Activated CD4-positive, alpha-beta T cell treated with anti-CD3 and anti-CD28 coated beads, Interleukin-2, amount 50 U/mL, for 48 hours (primary cell): ENCODE measurements around the gene B4GALT2.
A peak's percentile ranks its signal among the peaks of the same experiment; 100 is the strongest.

ENCODE experiments used
- DNase-seq, 2 experiments: peaks; one replicate each; pipeline ENCODE4 v3.0.0-alpha.2; 2020

The B4GALT2 gene

DNA sequence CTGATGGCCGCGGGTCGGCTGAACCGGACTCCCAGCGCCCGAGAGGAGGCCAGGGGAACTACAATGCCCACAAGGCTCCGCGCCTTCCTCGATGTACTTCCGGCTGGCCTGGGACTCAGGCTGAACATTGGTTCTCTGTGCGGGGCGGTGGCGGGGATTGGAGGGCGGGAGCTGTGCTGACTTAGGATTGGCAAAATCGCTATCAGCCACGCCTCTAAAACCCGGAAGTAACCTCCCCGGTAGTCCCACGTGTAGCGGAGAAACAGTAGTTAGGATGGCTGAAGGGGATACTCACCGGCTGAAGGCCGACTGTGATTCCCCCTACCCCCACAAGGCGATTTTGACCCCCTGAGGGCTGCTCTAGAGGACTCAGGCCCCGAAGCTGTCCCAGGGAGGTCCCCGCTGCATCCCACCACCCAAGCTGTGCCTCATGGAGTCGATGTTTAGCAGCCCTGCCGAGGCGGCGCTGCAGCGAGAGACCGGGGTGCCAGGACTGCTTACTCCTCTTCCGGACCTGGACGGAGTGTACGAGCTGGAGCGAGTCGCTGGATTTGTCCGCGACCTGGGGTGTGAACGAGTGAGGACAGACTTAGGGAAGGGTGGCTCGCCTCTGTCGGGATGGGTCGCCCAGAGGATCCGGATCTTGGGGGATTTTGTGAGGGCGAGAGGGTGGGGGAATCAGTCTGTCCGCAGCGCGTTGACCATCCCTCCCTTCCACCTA lies 9.1 kb upstream of the B4GALT2 start, which contains the start of gene DPH2:
Gene DPH2, plus strand, starts transcription at position 265 of the 721 bp plus-strand sequence. Its CDS starts 166 bp downstream, at position 431.
- DNase-seq: peak; percentile 97 to 98

DNA sequence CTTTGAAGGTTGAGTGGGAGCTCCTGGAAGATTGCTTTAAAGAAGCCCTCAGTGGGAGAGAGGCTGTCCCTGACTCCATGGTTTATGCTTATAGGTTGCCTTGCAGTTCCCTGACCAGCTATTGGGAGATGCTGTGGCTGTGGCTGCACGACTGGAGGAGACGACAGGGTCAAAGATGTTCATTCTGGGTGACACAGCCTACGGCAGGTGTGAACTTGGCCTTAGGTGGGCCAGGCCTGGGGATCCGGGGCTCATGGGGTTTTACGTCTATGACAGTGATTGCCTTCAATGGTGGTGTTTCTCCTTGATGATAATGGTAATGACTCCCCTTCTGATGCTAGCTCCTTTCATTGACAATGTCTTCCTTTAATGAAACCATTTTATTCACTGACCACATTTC lies 8.5 kb upstream of the B4GALT2 start:
- no peak for DNase-seq

DNA sequence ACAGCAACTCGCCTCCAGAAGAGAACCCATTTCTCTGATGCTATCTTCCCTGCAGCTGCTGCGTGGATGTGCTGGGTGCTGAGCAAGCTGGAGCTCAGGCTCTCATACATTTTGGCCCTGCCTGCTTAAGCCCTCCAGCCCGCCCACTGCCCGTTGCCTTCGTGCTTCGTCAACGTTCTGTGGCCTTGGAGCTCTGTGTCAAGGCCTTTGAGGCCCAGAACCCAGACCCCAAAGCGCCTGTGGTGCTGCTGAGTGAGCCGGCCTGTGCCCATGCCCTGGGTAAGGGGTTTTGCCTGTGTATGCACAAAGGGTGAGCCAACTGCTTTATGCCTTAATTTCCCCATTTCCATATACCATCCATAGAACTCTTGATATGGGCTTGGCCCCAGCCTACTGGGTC lies 8.1 kb upstream of the B4GALT2 start:
- DNase-seq: no peak

DNA sequence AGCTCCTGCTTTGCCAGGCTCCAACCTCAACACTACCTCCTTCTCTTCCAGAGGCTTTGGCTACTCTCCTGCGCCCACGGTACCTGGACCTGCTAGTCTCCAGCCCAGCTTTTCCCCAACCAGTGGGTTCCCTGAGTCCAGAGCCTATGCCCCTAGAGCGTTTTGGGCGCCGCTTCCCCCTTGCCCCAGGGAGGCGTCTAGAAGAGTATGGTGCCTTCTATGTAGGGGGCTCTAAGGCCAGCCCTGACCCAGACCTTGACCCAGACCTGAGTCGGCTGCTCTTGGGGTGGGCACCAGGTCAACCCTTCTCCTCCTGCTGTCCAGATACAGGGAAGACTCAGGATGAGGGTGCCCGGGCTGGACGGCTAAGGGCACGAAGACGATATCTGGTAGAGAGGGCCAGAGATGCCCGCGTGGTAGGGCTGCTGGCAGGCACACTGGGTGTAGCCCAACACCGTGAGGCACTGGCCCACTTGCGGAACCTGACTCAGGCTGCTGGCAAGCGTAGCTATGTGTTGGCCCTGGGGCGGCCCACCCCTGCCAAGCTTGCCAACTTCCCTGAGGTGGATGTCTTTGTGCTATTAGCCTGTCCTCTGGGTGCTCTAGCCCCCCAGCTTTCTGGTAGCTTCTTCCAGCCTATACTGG lies 7.6 kb upstream of the B4GALT2 start:
- DNase-seq: no peak

DNA sequence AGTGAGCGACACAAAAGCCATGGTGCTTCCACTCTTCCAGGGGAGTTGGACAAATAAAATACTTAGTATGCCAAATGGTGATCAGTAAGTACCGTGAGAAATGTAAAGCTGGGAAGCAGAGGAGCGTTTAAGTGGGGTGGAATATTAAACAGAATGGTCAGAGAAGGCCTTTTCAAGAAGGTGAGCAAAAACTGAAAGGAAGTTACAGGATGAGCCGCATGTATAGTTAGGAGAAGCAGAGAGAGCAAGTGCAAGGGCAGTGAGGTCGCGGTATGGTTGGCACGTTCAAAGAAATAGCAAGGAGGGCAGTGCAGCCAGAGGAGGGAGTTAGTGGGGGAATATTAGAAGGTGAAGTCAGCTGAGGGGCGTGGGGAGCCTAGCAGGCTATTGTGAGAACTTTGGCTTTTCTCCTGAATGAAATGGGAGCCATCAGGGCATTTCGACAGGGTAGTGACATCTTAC lies 5.0 kb upstream of the B4GALT2 start:
- DNase-seq: no peak

DNA sequence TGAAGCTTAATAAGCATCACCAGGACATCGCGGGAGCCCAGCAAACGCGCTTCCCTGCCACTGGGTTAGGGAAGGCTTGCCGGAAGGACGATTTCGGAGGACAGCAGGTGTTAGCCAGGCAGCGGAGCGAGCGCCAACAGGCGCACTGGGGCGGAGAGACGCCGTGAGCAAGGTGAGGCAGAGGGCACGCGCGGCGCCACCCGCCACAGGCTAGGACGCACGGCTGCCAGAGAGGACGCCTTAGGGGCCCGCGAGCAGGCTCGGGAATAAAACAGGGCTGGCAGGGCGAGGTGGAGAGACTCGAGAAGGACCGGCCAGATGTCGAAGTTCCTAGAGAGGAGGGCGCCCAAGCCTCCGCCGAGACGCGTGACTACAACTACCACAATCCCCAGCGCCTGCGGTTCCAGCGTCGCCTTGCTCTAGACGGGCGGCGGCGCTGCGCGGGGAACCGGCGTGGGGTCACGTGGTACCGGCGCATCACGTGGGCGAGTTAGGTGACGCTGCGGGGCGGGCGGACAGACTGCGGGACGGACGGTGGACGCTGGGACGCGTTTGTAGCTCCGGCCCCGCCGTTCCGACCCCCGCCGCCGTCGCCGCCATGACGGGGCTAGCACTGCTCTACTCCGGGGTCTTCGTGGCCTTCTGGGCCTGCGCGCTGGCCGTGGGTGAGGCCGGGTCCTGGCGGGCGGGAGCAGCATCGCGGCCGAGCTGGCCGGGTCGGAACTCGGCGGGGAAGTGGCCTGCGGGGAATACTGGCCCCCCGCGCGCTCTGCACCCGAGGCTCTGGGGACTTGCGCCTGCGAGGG lies 4.4 kb upstream of the B4GALT2 start, which contains the start of gene ATP6V0B:
Gene ATP6V0B, plus strand, starts transcription at position 518 of the 806 bp plus-strand sequence. Its CDS starts 81 bp downstream, at position 599.
- DNase-seq: peak; percentile 97 to 98

DNA sequence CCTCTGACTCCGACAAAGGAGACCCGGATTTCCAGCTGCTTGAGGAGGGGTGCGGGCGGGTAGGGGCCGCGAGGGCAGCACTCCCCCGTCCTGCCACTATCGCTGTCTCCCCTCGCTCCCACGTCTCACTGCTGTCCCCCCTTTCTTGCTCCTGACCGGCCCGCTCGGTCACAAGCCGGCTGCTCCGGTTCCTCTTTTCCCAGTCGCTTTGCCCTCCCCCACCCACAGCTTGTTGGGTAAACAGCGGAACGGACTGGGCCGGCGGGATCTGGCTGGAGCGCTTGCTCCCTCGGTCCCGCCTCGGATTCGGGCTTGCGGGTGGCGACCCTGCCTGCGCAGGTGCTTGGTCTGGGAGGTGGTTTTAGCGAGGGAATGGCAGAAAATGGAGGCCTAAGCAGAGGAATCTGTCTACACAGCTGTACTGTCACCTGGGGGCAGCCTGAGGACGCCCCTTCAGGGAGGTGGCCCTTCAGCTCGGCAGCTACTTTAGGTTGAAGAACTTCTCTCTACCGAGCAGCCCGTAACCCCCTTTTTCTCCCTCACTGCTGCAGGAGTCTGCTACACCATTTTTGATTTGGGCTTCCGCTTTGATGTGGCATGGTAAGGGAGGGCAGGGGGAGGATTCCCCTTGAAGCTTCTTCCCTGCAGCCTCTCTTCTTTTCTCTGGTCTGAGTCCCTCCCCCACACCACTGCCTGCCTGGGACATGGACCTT lies 3.6 kb upstream of the B4GALT2 start:
- DNase-seq: peak; percentile 20 to 25

DNA sequence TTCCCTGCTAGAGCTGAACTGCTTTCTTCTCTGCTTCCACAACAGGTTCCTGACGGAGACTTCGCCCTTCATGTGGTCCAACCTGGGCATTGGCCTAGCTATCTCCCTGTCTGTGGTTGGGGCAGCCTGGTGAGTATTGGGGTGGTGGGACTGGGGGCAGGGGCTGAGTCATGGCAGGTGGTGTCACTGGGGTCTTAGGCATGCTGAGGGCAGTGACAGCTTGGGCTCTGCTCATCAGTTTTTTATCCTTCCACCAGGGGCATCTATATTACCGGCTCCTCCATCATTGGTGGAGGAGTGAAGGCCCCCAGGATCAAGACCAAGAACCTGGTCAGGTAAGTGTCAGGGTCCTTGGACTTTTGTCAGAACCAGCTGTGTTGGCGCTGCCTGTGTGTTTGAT lies 3.0 kb upstream of the B4GALT2 start:
- no peak for DNase-seq

DNA sequence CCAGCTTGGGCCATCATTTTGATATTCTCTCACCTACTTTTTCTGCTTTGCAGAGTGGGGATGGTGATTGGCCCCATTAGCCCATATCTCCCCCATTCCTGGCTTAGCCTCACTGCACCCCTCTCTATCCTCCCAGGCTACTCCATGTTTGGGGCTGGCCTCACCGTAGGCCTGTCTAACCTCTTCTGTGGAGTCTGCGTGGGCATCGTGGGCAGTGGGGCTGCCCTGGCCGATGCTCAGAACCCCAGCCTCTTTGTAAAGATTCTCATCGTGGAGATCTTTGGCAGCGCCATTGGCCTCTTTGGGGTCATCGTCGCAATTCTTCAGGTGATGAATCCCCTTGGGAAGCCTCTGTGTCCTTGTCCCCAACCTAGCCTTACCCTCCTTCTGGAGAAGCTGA lies 2.1 kb upstream of the B4GALT2 start:
- DNase-seq: no peak

DNA sequence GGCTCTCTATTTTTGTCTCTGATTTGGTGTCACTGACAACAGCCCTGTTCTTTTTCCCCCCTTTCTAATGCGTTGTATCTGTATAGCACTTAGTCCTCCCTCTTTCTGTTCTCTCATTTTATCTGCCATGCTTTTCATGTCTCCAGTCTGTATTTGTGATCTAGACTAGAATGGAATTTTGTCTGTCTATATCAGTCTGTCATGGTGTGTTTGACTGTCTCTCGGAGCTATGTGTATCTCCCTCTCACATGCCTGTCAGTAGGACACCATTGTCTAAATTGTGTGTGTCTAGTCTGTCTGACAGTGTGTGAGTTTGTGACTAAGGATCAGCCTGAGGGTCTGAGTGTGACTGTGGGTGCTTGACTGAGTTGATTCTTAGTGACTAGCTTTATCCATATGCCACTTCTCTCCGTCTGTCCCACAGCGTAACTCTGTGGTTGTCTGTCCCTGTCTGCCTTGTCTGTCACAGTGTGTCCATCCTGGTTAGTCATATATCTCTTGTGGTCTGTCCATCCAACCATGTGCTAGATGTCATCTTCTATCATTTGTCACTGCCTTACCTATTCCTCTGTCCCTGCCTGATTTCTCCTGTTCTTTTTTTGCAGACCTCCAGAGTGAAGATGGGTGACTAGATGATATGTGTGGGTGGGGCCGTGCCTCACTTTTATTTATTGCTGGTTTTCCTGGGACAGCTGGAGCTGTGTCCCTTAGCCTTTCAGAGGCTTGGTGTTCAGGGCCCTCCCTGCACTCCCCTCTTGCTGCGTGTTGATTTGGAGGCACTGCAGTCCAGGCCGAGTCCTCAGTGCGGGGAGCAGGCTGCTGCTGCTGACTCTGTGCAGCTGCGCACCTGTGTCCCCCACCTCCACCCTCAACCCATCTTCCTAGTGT lies 1.4 kb upstream of the B4GALT2 start:
- DNase-seq: no peak

DNA sequence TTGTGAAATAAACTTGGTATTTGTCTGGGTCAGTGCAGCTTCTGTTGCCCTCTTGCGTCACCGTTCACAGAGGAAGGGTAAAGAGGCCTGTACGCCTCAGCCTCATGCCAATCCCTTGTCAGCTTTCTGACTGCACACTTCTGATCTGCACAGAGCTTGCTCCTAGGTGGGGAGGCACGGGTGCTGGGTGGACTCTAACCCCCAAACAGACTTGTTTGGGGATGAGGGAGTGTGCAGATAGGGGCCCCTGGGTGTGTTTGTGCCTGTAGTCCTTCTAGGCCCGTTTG lies 803 bp upstream of the B4GALT2 start:
- no peak for DNase-seq

DNA sequence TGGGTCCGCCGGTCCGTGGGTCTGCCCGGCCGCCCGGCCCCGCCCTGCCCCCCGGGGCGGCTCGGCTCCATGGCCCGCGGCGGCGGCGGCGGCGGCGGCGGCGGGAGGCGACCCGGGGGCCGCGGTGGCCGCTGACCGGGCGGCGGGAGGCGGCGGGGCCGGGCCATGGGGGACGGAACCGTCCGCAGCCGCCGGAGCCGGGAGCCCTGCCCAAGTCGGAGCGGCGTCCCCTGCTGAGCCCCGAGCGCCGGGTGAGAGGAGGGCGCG lies 184 bp downstream of the B4GALT2 start:
- DNase-seq: no peak

DNA sequence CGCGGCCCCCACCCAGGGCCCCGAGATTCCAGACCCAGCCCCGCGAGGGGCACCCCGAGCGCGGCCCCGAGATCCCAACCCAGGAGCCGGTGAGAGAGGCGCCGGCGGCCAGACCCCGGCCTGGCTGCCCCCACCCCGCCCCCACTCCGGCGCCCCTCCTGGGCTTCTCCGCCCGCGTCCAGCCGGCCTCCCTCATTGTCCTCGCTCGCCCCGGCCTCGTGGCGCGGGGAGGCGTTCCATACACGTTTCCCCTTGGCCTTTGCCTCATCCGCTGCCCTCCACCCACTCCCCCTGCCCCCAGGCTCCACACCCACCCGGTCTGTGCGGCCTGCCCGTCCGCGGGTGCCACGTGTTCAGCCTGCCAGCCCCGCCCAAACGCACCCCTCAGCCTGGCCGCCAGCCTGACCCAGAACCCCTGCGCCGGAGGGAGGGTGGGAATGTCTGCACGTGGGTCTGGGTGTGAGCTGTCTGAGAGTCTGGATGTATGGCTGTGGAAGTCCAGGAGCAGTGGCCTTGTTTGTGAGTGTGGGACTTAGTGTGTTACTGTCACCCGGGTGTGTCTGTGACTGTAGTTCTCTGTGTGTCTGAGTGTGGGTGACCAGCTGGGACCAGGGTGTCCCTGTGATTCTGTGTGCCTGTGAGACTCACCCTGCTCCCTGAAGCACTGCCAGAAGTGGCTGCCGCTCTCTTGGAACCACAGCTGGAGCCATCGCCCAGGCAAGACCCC lies 681 bp downstream of the B4GALT2 start:
- peak; percentile 47 to 54 for DNase-seq

DNA sequence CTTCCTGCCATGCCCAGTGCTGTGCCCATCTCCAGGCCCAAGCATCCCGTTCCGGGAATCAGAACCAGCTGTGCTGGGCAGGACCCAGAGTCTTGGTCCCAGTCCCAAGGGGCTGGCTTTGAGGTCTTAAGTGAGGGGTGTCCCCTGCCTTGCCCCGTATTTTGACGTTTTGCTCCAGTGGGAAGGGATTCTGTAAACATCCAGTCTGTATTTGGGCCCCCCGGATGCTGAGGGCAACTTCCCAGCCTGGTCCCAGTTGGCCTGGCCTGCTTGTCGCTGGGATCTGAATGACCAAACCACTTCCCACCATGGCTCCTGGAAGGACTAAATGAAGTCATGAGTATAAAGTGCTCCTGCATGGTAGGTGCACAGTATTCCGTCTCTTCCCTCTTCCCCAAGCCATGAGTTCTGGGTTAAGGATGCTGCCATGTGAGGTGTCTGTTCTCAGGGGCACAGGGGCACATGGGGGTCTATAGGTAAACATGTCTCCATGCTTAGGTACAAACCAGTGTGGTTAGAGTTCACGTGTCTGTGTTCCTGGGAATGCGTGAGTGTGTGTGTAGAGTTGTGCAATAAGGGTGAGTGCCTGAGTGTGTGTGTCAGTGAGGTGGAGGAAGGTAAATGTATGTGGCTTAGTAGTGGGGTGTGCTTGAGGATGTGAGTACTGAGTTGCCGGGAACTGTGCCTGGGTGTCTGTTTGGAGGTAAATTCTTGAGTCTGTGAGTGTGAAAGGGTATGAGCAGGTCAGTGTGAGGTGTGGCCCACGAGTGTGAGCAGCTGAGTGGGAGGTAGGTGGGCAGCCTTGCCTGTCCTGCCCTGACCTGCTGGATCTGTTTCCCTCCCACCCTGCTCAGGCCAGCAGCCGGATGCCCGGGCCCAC lies 1.5 kb downstream of the B4GALT2 start:
- no peak for DNase-seq

DNA sequence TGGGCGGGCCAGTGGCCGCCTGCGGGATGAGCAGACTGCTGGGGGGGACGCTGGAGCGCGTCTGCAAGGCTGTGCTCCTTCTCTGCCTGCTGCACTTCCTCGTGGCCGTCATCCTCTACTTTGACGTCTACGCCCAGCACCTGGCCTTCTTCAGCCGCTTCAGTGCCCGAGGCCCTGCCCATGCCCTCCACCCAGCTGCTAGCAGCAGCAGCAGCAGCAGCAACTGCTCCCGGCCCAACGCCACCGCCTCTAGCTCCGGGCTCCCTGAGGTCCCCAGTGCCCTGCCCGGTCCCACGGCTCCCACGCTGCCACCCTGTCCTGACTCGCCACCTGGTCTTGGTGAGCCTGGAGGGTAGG lies 2.1 kb downstream of the B4GALT2 start:
- no peak for DNase-seq

DNA sequence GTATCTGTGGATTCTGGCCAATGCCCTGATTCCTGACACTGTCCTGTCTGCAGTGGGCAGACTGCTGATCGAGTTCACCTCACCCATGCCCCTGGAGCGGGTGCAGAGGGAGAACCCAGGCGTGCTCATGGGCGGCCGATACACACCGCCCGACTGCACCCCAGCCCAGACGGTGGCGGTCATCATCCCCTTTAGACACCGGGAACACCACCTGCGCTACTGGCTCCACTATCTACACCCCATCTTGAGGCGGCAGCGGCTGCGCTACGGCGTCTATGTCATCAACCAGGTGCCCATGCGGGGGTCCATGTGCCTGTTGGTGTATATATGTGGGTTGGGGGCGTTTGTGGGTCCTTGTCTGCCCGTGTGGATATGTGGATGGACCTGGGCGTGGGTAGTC lies 2.6 kb downstream of the B4GALT2 start:
- DNase-seq: no peak

DNA sequence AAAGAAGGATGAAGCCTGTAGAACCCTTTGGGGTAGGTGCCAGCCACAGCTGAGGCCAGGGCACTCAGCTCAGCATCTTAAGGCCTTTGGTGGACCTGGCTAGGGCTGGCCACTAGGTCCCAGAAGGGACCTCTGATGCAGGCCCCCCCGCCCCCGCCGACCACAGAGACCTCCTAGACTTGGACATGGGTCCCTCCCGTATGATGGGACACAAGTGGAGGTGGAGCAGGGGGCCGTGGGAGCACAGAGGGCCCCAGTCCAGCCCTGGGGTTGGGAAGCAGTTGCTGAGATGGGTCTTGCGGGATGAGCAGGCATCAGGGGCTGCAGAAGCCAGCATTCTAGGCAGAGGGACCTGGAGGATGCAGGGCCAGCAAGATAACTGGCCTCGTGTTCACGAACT lies 3.2 kb downstream of the B4GALT2 start:
- no peak for DNase-seq

DNA sequence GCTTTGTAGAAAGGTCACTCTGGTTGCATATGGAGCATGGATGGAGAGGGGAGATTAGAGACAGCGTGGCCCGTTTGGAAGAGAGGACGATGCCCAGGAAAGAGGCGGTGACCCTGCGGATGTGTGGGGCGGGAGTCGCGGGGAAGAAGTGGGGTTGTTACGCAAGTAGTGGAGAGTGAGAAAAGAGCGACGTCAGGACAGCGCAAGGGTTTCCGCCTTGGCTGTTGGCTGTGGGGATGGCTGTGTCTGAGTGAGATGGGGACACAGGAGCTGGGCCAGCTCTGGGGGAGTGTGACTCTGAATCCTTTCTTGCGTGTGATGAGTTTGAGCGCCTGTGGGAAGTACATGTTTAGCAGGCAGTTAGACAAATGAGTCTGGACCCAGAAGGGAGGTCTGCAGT lies 3.8 kb downstream of the B4GALT2 start:
- DNase-seq: no peak

DNA sequence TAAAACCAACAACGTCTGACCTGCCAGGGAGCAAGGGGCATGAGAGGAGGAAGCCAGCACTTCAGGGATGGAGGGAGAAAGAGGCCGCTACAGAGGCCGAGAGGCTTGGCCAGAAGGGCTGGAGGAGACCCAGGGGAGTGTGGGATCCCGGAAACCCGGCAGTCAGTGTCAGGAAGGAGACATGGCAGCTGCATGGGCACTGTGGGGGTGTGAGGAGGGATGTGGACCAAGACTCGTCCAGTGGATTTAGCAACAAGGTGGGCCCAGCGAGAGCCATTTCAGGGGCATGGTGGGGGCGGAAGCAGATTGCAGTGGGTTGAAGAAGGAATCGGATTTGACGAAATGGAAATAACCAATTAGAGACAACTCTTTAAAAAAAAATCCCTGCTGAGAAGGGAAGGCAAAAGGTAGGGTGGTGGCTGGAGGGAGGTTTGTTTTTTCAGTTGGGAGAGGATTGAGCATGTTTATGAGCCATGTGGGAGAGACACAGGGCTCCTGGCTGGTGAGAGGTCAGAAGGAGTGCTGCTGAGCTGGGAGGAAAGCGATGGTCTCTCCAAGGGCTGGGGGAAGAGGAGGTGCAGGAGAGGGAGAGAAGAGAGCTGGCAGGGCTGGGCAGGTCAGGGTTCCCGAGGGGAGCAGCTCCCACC lies 4.4 kb downstream of the B4GALT2 start:
- no peak for DNase-seq

DNA sequence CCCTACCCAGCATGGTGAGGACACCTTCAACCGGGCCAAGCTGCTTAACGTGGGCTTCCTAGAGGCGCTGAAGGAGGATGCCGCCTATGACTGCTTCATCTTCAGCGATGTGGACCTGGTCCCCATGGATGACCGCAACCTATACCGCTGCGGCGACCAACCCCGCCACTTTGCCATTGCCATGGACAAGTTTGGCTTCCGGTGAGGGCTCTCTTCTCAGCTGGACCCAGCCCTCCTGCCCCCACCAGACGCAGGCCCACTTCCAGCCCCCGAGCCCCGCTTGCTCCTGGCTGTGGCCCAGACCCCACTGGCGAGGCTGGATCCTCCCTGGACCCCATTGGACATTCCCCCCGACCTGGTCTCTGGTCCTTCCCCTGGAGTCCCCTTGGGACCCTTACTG lies 5.8 kb downstream of the B4GALT2 start:
- DNase-seq: no peak
